GM13976 (cell line): Measurements from ENCODE around the gene ACTL8.

Experiments used
- DNase-seq: peaks from one replicate; pipeline ENCODE4 v3.0.0; 2012; ENCODE audit warnings: low spot score
- in situ Hi-C: fragments of 300-500 bp; cut with MboI; formaldehyde crosslinking; loops from one replicate; pipeline ENCODE4 v1.12.0; 2022; ENCODE audit warnings: low sequenced_read_pairs, mixed read lengths, inconsistent platforms; ENCODE audit not compliant: unreplicated experiment
- TF ChIP-seq, protein P1 (sequence below): IDR thresholded peaks from 2 replicates; pipeline ENCODE4 v1.5.1; 2012; ENCODE audit warnings: borderline replicate concordance, mild to moderate bottlenecking; ENCODE audit not compliant: insufficient read depth; ENCODE audit errors: extremely low read depth, missing control alignments, control extremely low read depth

The ACTL8 gene

GRCh38 chr1:17774452-17774851 lies 19.3 kb downstream of the ACTL8 start:
- no peak for DNase-seq
- in situ Hi-C loops: no loop called here
- TF ChIP-seq, protein P1, sequence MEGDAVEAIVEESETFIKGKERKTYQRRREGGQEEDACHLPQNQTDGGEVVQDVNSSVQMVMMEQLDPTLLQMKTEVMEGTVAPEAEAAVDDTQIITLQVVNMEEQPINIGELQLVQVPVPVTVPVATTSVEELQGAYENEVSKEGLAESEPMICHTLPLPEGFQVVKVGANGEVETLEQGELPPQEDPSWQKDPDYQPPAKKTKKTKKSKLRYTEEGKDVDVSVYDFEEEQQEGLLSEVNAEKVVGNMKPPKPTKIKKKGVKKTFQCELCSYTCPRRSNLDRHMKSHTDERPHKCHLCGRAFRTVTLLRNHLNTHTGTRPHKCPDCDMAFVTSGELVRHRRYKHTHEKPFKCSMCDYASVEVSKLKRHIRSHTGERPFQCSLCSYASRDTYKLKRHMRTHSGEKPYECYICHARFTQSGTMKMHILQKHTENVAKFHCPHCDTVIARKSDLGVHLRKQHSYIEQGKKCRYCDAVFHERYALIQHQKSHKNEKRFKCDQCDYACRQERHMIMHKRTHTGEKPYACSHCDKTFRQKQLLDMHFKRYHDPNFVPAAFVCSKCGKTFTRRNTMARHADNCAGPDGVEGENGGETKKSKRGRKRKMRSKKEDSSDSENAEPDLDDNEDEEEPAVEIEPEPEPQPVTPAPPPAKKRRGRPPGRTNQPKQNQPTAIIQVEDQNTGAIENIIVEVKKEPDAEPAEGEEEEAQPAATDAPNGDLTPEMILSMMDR: no peak

- in situ Hi-C loops: no loop called here
- TF ChIP-seq, protein P1: no peak
- no peak for DNase-seq
These were observed 20.7 kb downstream of the ACTL8 start for GRCh38 chr1:17775796-17776195.

DNA sequence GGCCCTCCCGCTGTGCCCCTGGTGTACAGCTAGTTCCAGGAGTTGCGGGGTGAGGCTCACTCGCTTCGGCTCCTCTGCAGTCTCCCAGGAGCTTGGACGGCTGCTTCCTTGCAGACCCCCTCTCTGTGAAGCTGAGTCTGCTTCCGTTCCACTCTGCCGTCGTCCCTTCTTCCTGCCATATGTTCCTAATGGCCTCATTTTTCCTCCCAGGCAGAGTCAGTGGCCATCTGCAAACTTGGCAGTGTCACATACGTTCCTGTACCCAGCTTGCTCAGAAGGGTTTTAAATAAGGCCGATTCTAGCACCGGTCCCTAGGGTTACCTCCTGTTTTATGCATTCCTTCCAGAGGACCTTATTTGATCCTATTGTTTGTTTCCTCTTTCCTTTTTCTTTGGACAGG lies 21.3 kb downstream of the ACTL8 start:
- in situ Hi-C loops: no loop called here

DNA sequence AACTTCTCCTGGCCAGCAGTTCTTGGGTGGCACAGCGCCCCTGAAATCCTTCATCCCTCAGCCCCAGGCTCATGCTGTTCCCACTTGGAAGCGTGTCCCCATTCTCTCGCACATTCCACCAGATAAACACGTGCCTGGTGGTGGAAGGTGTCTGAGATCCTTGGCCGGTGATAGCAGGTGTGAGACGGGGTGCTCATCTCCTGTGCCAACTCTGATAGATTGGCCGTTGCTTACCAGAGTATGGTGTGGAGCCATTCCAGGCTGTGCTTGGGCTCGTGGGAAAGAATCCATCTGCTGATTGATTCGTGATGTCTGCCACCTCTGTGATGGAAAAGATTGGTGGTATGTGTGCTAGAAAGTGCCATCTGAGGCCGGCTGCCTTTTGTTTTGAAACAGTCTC lies 22.2 kb downstream of the ACTL8 start:
- DNase-seq: no peak
- in situ Hi-C loops: no loop called here
- TF ChIP-seq, protein P1: no peak

More for the DNA sequence above, 21.3 kb downstream of the ACTL8 start:
- TF ChIP-seq, protein P1: no peak
- DNase-seq: no peak

- in situ Hi-C loops: no loop called here
- no peak for DNase-seq
- TF ChIP-seq, protein P1: no peak
These were observed 22.7 kb downstream of the ACTL8 start for GRCh38 chr1:17777818-17778217.

GRCh38 chr1:17780916-17781315 lies 25.8 kb downstream of the ACTL8 start:
- in situ Hi-C loops: no loop called here
- no peak for DNase-seq
- TF ChIP-seq, protein P1: no peak

- TF ChIP-seq, protein P1: no peak
- DNase-seq: no peak
- in situ Hi-C loops: no loop called here
These were observed 34.8 kb downstream of the ACTL8 start for GRCh38 chr1:17789926-17790325.
